ENCODE results near the gene RUNX2. TPM values are rescaled to one million over a fixed set of nuclear protein-coding genes. Genes with fewer than 3 reads are reported as not detected.

The RUNX2 gene
- total and polyA plus RNA-seq, 2 of the 8 experiments (the other 6 are each of a cell fraction or from before 2014, with no cell fraction given): 0.26 to 1.2 TPM

DNA sequence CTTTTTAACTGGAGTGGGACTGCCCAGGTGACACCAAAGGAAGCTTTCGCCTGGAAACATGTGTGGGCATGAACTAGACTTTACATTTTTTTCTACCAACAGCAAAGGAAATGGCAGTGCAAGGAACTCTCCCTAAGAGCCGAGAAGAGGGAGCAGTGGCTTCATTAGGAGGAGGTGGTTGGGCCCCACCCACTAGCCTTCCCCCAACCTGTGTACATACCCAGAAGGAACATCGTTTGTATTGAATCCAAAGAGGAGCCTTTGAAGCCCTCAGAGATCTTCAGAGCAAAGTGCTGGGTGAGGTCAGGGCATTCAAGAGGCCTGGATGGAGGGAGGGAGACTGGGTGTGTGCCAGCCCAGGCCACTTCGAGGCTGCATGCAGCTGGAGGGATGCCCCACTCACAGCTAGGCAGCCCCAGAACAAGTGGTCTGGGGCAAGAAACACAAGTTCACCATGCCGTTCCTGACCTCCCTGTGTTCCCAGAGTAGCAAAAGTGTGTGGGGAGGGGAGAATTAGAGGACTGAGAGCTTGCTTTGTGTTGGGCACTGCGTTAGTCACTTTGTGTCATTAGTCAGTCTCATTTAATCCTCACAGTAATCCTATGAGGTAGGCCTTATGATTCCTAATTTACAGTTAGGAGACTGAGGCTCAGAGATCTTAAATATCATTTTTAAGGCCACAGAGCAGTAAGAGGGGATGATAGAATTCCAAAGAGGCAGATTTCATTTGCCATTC is 241.2 kb downstream of the RUNX2 start (continued):
- TF ChIP-seq, protein P1, sequence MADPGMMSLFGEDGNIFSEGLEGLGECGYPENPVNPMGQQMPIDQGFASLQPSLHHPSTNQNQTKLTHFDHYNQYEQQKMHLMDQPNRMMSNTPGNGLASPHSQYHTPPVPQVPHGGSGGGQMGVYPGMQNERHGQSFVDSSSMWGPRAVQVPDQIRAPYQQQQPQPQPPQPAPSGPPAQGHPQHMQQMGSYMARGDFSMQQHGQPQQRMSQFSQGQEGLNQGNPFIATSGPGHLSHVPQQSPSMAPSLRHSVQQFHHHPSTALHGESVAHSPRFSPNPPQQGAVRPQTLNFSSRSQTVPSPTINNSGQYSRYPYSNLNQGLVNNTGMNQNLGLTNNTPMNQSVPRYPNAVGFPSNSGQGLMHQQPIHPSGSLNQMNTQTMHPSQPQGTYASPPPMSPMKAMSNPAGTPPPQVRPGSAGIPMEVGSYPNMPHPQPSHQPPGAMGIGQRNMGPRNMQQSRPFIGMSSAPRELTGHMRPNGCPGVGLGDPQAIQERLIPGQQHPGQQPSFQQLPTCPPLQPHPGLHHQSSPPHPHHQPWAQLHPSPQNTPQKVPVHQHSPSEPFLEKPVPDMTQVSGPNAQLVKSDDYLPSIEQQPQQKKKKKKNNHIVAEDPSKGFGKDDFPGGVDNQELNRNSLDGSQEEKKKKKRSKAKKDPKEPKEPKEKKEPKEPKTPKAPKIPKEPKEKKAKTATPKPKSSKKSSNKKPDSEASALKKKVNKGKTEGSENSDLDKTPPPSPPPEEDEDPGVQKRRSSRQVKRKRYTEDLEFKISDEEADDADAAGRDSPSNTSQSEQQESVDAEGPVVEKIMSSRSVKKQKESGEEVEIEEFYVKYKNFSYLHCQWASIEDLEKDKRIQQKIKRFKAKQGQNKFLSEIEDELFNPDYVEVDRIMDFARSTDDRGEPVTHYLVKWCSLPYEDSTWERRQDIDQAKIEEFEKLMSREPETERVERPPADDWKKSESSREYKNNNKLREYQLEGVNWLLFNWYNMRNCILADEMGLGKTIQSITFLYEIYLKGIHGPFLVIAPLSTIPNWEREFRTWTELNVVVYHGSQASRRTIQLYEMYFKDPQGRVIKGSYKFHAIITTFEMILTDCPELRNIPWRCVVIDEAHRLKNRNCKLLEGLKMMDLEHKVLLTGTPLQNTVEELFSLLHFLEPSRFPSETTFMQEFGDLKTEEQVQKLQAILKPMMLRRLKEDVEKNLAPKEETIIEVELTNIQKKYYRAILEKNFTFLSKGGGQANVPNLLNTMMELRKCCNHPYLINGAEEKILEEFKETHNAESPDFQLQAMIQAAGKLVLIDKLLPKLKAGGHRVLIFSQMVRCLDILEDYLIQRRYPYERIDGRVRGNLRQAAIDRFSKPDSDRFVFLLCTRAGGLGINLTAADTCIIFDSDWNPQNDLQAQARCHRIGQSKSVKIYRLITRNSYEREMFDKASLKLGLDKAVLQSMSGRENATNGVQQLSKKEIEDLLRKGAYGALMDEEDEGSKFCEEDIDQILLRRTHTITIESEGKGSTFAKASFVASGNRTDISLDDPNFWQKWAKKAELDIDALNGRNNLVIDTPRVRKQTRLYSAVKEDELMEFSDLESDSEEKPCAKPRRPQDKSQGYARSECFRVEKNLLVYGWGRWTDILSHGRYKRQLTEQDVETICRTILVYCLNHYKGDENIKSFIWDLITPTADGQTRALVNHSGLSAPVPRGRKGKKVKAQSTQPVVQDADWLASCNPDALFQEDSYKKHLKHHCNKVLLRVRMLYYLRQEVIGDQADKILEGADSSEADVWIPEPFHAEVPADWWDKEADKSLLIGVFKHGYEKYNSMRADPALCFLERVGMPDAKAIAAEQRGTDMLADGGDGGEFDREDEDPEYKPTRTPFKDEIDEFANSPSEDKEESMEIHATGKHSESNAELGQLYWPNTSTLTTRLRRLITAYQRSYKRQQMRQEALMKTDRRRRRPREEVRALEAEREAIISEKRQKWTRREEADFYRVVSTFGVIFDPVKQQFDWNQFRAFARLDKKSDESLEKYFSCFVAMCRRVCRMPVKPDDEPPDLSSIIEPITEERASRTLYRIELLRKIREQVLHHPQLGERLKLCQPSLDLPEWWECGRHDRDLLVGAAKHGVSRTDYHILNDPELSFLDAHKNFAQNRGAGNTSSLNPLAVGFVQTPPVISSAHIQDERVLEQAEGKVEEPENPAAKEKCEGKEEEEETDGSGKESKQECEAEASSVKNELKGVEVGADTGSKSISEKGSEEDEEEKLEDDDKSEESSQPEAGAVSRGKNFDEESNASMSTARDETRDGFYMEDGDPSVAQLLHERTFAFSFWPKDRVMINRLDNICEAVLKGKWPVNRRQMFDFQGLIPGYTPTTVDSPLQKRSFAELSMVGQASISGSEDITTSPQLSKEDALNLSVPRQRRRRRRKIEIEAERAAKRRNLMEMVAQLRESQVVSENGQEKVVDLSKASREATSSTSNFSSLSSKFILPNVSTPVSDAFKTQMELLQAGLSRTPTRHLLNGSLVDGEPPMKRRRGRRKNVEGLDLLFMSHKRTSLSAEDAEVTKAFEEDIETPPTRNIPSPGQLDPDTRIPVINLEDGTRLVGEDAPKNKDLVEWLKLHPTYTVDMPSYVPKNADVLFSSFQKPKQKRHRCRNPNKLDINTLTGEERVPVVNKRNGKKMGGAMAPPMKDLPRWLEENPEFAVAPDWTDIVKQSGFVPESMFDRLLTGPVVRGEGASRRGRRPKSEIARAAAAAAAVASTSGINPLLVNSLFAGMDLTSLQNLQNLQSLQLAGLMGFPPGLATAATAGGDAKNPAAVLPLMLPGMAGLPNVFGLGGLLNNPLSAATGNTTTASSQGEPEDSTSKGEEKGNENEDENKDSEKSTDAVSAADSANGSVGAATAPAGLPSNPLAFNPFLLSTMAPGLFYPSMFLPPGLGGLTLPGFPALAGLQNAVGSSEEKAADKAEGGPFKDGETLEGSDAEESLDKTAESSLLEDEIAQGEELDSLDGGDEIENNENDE (IDR thresholded peaks at IDR 0.05; ENCODE audit: insufficient replicate concordance, low read length): no peak
- TF ChIP-seq SP2 (IDR thresholded peaks at IDR 0.05; ENCODE audit: low read length) (no peak), CTBP2 (IDR thresholded peaks at IDR 0.05; ENCODE audit: borderline replicate concordance, insufficient read depth, insufficient read length, low read length) (no peak), FOSL1 (IDR thresholded peaks at IDR 0.05; ENCODE audit: insufficient read depth, low read depth, low read length) (no peak), SRF (IDR thresholded peaks at IDR 0.05; ENCODE audit: low read depth, low read length) (no peak), EP300 (IDR thresholded peaks at IDR 0.05; ENCODE audit: borderline replicate concordance in 1 of 2, low read depth in 2 of 2, low read length in 2 of 2) (no peak), BRCA1 (IDR thresholded peaks at IDR 0.05; ENCODE audit: low read depth, low read length) (no peak)
- TF ChIP-seq, protein P2, sequence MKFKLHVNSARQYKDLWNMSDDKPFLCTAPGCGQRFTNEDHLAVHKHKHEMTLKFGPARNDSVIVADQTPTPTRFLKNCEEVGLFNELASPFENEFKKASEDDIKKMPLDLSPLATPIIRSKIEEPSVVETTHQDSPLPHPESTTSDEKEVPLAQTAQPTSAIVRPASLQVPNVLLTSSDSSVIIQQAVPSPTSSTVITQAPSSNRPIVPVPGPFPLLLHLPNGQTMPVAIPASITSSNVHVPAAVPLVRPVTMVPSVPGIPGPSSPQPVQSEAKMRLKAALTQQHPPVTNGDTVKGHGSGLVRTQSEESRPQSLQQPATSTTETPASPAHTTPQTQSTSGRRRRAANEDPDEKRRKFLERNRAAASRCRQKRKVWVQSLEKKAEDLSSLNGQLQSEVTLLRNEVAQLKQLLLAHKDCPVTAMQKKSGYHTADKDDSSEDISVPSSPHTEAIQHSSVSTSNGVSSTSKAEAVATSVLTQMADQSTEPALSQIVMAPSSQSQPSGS (IDR thresholded peaks at IDR 0.05; ENCODE audit: low read length): no peak

Data from H1 (cell line).